ENCODE data around the gene CDH23.

Gene CDH23

DNA sequence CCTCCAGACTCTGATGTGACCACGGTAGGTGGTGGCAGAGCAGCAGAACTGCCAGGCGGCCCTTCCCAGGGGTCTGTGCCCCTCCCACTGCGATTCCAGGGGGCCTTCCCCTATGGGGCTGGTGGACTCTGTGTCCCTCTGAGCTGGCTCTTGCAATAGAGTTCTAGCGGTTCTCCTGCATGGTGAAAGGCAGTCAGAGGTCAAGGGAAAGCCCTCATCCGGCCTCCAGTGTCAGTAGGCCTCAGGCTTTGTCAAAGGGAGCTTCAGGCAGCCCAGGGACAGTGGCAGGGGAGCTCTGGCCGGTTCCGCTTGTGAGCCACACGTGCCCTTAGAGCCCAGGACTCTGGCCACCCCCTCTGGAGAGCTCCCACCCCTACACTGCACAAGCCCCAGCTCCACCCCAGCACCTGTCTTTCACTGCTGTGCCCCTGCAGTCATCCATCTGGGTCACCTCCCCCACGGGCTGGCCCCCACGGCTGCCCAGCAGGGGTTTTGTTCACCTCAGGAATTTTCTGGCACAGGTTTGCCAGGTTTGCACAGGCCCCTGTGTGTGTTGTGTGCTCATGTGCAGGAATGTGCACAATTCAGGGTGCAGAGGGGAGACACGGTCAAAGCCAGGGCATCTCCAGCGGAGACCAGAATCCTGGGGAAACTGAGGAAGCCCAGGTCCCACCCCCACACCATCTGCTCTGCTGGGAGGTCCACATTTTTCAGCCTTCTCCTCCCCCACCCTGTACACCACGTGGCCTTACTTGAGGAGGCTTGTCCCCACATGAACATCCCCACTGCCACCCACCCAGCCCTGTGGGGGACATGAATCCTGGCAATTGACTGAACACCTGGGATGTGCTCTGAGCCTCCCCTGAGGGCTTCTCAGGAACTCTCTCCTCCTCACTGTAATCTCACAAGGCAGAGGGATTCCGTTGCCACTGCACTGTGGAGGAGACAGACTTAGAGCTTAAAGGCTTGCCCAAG, 299.1 kb downstream of the CDH23 start:
- peaks cover 4% of the 10 kb centered on the region for H3K9me3 Mint-ChIP-seq
- H3K4me1 Mint-ChIP-seq, result peaks cover 20% of the 10 kb centered on the region

DNA sequence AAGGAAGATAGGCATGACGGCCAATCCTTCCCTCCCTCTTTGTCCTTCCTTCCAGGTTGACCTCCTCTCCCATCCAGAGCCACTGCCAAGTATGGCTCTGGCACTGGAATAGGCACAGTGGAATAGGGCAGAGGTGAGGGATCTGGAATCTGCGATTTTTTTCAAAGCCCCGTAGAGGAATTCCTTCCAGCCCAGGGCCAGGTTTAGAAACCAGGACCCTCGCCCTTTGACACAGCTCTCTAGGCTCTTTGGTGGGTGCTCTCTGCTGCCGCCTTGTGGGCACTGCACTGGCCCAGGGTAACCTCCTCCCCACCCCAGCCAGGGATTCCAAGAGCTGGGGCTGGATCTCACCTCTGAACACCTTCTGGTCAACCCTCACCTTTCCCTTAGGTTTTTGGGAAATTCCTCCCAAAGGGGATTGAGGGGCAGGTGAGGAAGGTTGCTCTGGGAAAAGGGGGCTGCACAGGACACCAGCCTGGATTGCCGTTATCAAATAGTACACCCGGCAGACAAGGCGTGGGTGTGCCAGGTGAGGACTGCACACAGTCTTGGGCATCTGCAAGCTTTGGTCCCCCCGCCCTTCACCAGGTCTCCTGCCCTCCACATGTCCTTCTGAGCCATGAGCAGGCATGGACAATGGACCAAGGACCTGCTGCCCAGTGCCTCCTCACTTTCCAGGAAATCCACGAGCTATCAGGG, 300.1 kb downstream of the CDH23 start:
- no peak overlapping the region for H3K27ac Mint-ChIP-seq
- peaks cover 29% of the 10 kb centered on the region for H3K4me1 Mint-ChIP-seq
- TF ChIP-seq, protein P1, sequence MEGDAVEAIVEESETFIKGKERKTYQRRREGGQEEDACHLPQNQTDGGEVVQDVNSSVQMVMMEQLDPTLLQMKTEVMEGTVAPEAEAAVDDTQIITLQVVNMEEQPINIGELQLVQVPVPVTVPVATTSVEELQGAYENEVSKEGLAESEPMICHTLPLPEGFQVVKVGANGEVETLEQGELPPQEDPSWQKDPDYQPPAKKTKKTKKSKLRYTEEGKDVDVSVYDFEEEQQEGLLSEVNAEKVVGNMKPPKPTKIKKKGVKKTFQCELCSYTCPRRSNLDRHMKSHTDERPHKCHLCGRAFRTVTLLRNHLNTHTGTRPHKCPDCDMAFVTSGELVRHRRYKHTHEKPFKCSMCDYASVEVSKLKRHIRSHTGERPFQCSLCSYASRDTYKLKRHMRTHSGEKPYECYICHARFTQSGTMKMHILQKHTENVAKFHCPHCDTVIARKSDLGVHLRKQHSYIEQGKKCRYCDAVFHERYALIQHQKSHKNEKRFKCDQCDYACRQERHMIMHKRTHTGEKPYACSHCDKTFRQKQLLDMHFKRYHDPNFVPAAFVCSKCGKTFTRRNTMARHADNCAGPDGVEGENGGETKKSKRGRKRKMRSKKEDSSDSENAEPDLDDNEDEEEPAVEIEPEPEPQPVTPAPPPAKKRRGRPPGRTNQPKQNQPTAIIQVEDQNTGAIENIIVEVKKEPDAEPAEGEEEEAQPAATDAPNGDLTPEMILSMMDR (IDR thresholded peaks at IDR 0.05), result peak; percentile 96
- no peaks in the 10 kb centered on the region for H3K36me3 Mint-ChIP-seq (ENCODE audit: low read depth)
- H3K4me3 Mint-ChIP-seq, result no peak overlapping the region
- peak; percentile 87 for DNase-seq
- H3K27me3 Mint-ChIP-seq (ENCODE audit: low read depth, poor library complexity), result peaks cover 12% of the 10 kb centered on the region
- no peaks in the 10 kb centered on the region for H3K9me3 Mint-ChIP-seq

More for the DNA sequence above, 299.1 kb downstream of the CDH23 start:
- Mint-ChIP-seq H3K4me3 (no peak overlapping the region), H3K36me3 (ENCODE audit: low read depth) (no peaks in the 10 kb centered on the region), H3K27me3 (ENCODE audit: low read depth, poor library complexity) (peaks cover 12% of the 10 kb centered on the region), H3K27ac (no peak overlapping the region)
- TF ChIP-seq, protein P1 (IDR thresholded peaks at IDR 0.05), result no peak
- no peak for DNase-seq

DNA sequence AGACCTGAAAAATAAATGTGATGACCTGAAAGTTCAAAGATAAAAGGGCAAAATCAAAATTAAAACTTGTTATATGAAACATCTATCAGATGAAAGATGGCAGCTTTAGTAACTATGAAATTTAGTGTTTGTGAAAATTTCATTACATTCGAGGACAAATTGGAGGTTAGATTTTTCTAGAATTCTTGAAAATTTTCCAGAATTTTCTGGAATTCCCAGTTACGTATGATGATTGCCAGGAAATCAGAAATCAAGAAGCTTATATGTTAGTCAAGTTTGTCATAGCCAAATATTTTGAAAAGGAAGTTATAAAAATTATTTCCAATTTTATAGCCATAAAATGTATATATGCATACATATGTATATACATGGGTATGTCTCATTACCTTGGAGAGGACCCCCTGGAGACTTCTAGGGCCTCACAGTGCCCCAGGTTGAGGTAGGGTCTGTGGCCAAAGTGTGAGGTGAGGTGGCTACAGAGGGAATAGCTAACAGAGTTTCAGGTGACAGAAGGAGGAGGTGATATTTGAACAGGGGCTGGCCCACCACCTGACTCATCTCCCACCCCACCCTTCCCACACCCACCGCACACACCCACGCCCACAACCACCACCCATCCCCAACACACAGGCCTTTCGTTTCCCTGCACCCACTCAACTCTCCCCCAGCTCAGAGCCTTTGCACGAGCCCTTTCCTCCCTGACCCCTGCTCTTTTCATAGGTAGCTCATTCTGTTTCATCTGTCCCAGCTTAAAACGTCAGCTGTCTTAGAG, 301.4 kb downstream of the CDH23 start:
- H3K36me3 Mint-ChIP-seq (ENCODE audit: low read depth), result no peaks in the 10 kb centered on the region
- no peak overlapping the region for H3K27ac Mint-ChIP-seq
- DNase-seq, result no peak
- H3K27me3 Mint-ChIP-seq (ENCODE audit: low read depth, poor library complexity), result peaks cover 15% of the 10 kb centered on the region
- H3K4me3 Mint-ChIP-seq, result no peak overlapping the region
- H3K9me3 Mint-ChIP-seq, result no peaks in the 10 kb centered on the region
- TF ChIP-seq, protein P1 (IDR thresholded peaks at IDR 0.05), result no peak
- H3K4me1 Mint-ChIP-seq, result peaks cover 29% of the 10 kb centered on the region

DNA sequence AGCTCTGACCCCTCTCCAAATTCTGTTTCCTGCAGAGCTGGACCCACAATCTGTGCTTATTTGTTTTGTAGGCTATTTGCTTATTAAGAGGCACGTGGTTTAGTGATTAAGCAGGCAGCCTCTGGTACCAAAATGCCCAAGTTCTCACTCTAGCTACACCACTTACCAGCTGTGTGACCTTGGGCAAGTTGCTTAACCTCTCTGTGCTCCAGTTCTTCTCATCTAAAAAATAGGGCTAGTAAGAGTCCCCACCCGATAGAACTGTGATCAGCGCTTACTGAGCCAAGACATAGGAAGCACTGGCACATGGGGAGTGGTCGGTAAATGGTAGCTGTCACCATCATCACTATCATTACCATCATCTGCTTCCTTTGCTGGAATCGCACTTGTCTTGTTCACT, 302.0 kb downstream of the CDH23 start:
- Mint-ChIP-seq H3K4me3 (no peak overlapping the region), H3K4me1 (peaks cover 28% of the 10 kb centered on the region), H3K27me3 (ENCODE audit: low read depth, poor library complexity) (peaks cover 11% of the 10 kb centered on the region), H3K9me3 (no peaks in the 10 kb centered on the region), H3K36me3 (ENCODE audit: low read depth) (no peaks in the 10 kb centered on the region), H3K27ac (no peak overlapping the region)
- TF ChIP-seq, protein P1 (IDR thresholded peaks at IDR 0.05), result no peak
- no peak for DNase-seq

DNA sequence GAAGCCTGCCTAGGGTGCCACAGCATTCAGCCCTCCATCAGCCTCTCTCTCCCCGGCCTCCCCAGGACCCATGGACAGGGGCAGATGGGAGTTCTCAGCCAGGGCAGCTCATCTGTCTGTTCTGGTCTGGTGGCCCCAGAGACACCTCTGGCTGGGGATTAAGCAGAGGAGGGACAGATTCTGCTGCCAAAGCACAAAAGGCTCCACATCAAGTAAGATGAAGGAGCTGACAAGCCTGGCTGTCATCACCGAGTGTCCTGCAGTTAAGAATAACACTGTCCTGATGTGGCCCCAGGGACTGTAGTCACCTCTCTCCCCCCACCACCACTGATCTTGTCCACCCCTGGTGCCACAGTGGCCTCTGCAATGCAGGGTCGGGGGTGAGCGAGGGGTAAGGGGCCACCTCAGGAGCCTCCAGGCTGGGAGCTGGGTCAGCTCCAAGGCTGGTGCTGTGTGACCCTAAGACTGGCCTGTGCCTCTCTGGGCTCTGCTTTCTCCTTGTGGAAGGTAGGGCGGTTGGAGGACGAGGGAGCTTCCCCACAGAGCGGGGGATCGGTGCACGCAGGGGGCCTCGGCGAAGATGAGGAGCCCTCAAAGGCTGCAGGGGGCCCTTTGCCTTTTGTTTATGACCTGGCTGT, 304.1 kb downstream of the CDH23 start:
- DNase-seq, result no peak
- H3K4me3 Mint-ChIP-seq, result no peak overlapping the region
- no peak overlapping the region for H3K27ac Mint-ChIP-seq
- peaks cover 10% of the 10 kb centered on the region for H3K27me3 Mint-ChIP-seq (ENCODE audit: low read depth, poor library complexity)
- no peaks in the 10 kb centered on the region for H3K36me3 Mint-ChIP-seq (ENCODE audit: low read depth)
- peaks cover 23% of the 10 kb centered on the region for H3K4me1 Mint-ChIP-seq
- TF ChIP-seq, protein P1 (IDR thresholded peaks at IDR 0.05), result no peak
- H3K9me3 Mint-ChIP-seq, result no peaks in the 10 kb centered on the region
